GM19240 (cell line): Measurements from ENCODE around the gene HAND2.

Source experiments
- DNase-seq: peaks from one replicate; pipeline ENCODE4 v3.0.0; 2011; ENCODE audit warnings: low spot score; ENCODE audit not compliant: insufficient read length

The HAND2 gene

GRCh38 chr4:173536808-173537429 lies 6.9 kb upstream of the HAND2 start:
- DNase-seq: no peak

- DNase-seq: no peak
Measured at GRCh38 chr4:173535957-173536356, 5.9 kb upstream of the HAND2 start.

- DNase-seq: no peak
Measured at GRCh38 chr4:173535165-173535902, 5.3 kb upstream of the HAND2 start.

- no peak for DNase-seq
Measured at GRCh38 chr4:173534434-173534833, 4.4 kb upstream of the HAND2 start.

- no peak for DNase-seq
Measured at GRCh38 chr4:173532725-173533511, 2.9 kb upstream of the HAND2 start.

GRCh38 chr4:173531086-173531965 lies 1.3 kb upstream of the HAND2 start:
- DNase-seq: no peak

GRCh38 chr4:173530326-173531085 lies 477 bp upstream of the HAND2 start:
- no peak for DNase-seq

- no peak for DNase-seq
Measured at GRCh38 chr4:173528378-173529321, 1.4 kb downstream of the HAND2 start.

GRCh38 chr4:173527103-173527891 lies 2.7 kb downstream of the HAND2 start:
- no peak for DNase-seq

GRCh38 chr4:173526724-173527102 lies 3.3 kb downstream of the HAND2 start:
- no peak for DNase-seq

GRCh38 chr4:173526027-173526482 lies 4.0 kb downstream of the HAND2 start:
- no peak for DNase-seq

GRCh38 chr4:173525118-173526011 lies 4.7 kb downstream of the HAND2 start:
- no peak for DNase-seq

- DNase-seq: no peak
Measured at GRCh38 chr4:173524218-173525117, 5.6 kb downstream of the HAND2 start.

- DNase-seq: no peak
Measured at GRCh38 chr4:173522951-173523395, 7.1 kb downstream of the HAND2 start.

GRCh38 chr4:173522160-173522950 lies 7.7 kb downstream of the HAND2 start:
- DNase-seq: no peak
